ENCODE data around the gene RNF223.
A peak's percentile ranks its signal among the peaks of the same experiment; 100 is the strongest.

The RNF223 gene

GRCh38 chr1:1037366-1038327 lies 36.5 kb downstream of the RNF223 start:
- H3K27ac ChIP-seq = no peak overlapping the region
- TF ChIP-seq CTCF (conservative IDR thresholded peaks at IDR 0.05) = no peak

DNA sequence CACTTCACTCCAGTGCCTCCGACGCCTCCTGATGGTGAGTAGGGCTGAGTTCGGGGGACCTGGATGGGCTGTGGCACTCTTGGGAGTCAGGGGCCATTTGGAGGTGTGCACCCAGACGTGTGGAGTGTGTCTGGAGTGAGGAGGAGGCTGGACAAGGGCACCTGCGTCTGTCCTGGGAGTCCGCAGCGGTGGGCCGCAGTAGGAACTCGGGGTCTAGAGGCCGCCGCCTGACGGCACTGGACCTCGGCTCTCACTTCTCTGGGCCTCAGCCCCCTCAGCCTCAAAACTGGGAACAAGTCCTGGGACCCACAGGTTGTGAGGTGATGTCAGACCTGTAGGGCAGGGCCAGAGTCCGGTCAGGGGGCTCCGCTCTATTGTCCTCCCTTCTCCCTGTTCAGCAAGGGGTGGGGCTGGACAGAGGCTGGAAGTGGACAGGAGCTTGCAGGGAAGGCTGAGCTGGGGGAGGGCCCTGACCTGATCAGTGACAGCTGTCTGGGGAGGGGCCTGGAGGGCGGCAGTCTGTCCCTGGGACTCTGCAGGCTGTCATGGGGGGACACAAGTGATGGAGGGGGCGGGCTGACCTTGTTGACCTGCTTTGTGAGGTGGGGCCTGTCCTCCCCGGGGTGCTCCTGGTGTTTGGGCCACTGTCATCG lies 38.7 kb downstream of the RNF223 start:
- H3K27ac ChIP-seq = no peak overlapping the region; the same call in 1 of the 2 replicates
- no peak for TF ChIP-seq CTCF (conservative IDR thresholded peaks at IDR 0.05)

DNA sequence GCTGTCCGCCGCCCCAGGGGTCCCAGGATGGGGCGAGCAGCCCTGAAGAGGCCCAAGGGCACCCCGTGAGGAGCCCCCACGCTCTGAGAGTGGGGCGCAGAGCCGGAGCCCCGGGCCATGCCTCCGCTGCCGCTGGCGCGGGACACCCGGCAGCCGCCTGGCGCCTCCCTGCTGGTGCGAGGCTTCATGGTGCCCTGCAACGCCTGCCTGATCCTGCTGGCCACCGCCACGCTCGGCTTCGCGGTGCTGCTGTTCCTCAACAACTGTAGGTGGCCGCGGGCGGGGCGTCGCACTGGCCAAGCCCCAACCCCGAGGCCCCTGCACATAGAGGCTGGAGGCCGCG lies 39.7 kb downstream of the RNF223 start:
- H3K27ac ChIP-seq = peak overlapping the region; percentile 69
- TF ChIP-seq CTCF (conservative IDR thresholded peaks at IDR 0.05) = no peak

DNA sequence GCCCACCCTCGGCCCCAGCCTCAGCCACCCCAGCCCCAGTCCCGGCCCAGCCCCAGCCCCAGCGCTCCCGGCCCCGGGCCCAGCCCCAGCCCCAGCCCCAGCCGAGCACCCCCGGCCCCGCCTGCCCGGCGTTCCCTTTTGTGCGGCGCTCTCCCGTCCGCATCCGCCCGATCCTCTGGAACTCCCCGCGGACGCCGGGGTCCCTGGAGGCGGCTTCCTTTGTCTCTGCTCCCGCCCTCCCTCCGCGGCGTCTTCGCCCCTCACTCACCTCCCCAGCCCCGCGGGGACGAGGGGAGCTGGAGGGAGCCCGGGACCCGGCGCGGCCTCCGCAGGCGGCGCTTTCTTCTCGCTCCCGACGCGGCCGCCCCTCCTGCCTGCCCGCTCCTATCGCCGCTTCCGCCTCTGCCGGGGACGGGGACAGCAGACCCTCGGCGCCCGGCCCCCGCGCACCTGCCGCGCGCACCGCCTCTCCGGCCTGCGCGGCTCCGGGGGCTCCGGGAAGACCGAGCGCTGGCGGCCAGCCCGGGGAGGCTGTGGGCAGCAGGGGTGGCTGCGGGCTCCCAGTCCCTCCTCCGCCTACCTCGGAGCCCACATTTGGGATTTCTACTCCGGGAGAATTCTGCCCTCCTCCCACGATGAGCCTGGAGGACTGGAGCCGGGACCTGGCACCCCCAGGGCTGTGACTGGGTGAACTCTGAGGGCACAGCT lies 40.2 kb downstream of the RNF223 start:
- no peak for TF ChIP-seq CTCF (conservative IDR thresholded peaks at IDR 0.05)
- peak overlapping the region; percentile 69 for H3K27ac ChIP-seq

GRCh38 chr1:1033009-1033587 lies 41.0 kb downstream of the RNF223 start:
- H3K27ac ChIP-seq = peak overlapping the region; percentile 69
- TF ChIP-seq CTCF (conservative IDR thresholded peaks at IDR 0.05) = peak; percentile 93

DNA sequence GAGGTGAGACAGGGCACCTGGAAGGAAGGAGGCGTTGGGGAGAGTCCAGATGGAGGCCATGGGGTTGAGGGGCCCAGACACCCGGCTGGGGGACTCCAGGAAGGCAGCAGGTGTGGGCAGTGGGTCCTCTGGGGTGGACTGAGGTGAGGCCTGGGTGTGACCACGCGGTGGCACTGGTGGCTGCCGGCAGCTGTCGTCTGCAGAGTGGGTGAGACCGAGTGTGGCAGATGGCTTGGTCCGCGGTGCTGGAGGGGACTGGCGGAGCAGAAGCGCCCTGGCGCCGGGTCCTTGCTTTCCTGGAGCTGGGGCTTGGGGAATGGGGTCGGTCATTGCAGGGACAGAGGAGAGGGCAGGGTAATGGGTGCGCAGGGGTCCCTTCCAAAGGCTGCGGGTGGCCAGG lies 41.7 kb downstream of the RNF223 start:
- no peak for TF ChIP-seq CTCF (conservative IDR thresholded peaks at IDR 0.05)
- H3K27ac ChIP-seq = peak overlapping the region; percentile 69
